NB4 (cell line): ENCODE measurements around the gene HPS1.
A peak's percentile ranks its signal among the peaks of the same experiment; 100 is the strongest.

Experiments used
- DNase-seq: peaks from one replicate; pipeline ENCODE4 v3.0.0; 2010; ENCODE audit warnings: low read depth
- H3K4me3 ChIP-seq: one replicate; pipeline ENCODE4 v1.5.1; 2011; ENCODE audit warnings: mild to moderate bottlenecking, low read depth, low read length, moderate library complexity
- MYC ChIP-seq: IDR thresholded peaks from 2 replicates; pipeline ENCODE4 v1.6.1; 2011; ENCODE audit warnings: low read depth, low read length
- POLR2A ChIP-seq: IDR thresholded peaks from 2 replicates; pipeline ENCODE4 v1.6.1; 2011; ENCODE audit warnings: mild to moderate bottlenecking; ENCODE audit not compliant: insufficient read length; ENCODE audit errors: extremely low read depth
- TF ChIP-seq, protein P1 (sequence below): IDR thresholded peaks from one replicate; pipeline ENCODE4 v1.5.1; 2012; ENCODE audit warnings: low read depth, low read length
- TF ChIP-seq, protein P2 (sequence below): IDR thresholded peaks from 2 replicates; pipeline ENCODE4 v1.6.1; 2011; ENCODE audit warnings: low read depth, low read length

HPS1 gene

DNA sequence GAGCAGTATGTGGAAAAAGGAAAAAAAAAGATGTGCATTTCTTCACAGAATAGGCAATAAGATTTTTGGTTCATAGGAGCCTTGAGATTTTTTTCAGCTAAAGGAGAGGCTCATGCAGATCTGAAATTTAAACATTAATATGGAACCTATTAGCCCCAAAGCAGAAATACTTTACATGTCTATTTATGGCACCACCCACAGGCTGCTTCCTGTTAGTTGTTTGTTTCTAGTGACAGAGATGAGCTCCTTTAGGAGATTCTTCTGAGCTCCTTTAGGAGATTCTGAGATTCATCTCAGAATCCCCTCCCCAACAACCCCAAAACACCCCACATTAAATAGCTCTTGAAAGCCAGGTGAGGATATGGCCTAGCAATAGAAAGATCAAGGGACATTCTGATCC lies 27.9 kb upstream of the HPS1 start:
- DNase-seq: no peak
- TF ChIP-seq, protein P1, sequence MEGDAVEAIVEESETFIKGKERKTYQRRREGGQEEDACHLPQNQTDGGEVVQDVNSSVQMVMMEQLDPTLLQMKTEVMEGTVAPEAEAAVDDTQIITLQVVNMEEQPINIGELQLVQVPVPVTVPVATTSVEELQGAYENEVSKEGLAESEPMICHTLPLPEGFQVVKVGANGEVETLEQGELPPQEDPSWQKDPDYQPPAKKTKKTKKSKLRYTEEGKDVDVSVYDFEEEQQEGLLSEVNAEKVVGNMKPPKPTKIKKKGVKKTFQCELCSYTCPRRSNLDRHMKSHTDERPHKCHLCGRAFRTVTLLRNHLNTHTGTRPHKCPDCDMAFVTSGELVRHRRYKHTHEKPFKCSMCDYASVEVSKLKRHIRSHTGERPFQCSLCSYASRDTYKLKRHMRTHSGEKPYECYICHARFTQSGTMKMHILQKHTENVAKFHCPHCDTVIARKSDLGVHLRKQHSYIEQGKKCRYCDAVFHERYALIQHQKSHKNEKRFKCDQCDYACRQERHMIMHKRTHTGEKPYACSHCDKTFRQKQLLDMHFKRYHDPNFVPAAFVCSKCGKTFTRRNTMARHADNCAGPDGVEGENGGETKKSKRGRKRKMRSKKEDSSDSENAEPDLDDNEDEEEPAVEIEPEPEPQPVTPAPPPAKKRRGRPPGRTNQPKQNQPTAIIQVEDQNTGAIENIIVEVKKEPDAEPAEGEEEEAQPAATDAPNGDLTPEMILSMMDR: no peak
- TF ChIP-seq, protein P2, sequence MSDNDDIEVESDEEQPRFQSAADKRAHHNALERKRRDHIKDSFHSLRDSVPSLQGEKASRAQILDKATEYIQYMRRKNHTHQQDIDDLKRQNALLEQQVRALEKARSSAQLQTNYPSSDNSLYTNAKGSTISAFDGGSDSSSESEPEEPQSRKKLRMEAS: no peak
- TF ChIP-seq POLR2A: no peak
- H3K4me3 ChIP-seq: no peak overlapping the region

DNA sequence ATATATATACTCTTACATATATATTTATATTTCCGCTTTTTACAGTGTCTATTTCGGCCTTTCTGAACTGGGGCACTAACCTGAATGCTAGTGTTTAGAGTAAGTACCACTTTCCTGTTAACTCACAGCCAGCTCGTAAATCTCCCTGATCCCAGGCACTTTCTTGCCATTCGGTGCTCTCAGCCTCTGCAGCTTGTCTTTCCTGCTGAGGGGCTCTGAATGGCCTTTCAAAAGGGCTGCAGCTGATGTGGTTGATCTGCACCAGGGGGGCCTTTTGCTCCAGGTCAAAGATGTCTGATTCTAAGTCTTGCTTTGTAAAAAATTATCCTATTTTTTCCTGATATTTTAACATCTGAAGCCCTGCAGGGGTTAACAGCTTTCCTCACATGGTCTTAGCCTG lies 25.5 kb upstream of the HPS1 start:
- TF ChIP-seq MYC (no peak), POLR2A (no peak)
- TF ChIP-seq, protein P1: no peak
- TF ChIP-seq, protein P2: no peak
- no peak overlapping the region for H3K4me3 ChIP-seq
- no peak for DNase-seq

DNA sequence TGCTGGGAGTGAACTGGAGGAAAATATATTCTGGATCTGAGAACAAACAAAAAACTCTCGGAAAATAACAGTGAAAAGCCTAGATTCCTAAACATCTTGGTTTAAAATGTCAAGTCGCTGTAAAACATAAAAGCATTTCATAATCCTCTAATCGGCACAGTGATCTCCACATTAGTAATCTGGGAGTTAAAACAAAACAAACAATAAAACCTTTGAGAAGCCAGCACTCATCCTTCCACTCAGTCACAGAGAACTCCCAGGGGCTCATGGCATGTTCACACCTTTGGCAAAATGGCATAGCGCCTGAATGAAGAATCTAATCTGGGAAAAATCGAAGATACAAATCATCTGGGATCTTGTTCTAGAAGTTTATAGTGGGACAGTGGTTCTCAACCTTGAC lies 24.1 kb upstream of the HPS1 start:
- no peak overlapping the region for H3K4me3 ChIP-seq
- DNase-seq: no peak
- TF ChIP-seq, protein P2: no peak

DNA sequence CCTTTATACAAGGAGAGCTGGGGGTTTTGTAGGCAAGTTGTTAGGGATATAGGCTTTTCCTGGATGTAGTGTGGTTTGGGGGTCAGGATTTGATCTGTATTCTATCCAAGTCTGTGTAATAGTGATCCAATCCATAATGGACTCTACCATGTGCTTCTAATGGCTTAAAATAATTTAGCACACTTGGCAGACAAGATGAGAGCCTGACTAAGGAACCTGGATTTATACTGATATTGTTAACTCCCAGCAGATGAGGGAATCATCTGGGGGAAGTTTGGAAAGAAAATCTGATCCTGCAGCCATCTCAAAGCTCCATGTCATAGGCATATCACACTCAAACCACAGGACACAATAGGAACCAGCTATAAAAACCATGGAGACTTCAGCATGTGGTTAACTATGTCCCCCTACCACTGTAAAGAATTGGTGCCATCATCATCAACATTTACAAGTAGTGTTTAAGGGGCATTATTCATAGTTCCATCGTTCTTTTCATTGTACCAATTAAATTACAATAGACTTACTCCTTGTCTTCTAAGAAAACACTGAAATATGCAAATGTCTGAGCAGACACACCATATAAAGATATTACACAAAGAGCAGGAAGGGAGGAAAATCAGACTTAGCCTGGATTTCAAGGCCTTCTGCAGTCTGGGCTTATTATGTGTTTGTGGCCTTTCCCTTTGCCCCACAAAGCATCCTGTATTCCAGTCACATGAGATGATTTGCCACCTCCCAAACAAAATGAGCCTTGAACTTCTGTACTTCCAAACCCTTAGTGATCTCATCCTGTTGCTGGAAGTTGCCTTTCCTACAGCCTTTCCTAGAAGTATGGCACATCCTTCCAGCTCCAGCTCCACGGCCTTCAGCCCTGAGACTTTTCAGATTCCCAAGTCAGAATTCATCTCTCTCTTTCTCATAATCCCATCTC lies 22.5 kb upstream of the HPS1 start:
- TF ChIP-seq, protein P2: no peak
- TF ChIP-seq, protein P1: no peak
- TF ChIP-seq MYC (no peak), POLR2A (no peak)
- DNase-seq: no peak
- no peak overlapping the region for H3K4me3 ChIP-seq

DNA sequence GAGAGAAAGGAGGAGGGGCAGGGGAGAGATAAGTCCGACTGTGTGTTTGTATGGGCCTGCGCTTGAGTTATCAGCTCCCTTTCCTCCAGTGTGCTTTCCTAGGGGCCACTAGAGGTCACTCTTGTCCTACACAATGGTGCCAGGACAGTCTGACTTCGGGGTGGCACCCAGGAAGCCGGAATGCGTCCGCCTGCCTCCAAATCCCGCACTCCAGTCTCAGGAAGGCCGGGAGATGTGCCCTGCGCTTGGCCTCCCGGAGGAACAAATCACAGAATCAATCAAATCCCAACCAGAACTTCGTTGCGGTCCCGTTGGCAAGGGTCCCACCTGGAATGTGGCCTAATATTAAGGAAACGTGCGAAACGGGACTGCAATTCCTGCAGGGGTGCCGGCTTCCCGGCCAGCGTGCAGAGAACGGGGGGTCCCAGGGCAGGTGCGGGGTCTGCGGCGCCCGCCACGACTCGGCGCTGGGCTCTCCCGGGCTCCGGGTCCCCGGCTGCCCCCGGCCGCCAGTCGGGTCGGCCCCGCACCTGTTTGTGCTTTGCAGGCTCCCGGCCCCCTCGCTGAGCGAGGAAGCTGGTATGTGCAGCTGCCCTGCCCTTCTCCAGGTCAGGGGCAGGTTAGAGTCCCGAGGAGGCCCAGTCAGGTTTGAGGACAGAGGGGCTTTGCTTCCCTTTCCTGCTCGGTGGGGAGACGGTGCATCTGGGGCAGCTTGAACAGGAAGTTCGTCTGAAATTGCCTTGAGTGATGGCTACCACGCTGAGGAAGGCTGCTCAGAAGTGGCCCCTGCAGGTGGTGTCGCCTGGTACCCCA lies 21.0 kb upstream of the HPS1 start:
- peak overlapping the region; percentile 32 for H3K4me3 ChIP-seq
- DNase-seq: peak; percentile 86
- TF ChIP-seq, protein P2: peak; percentile 12; the same call in 1 of the 2 replicates
- TF ChIP-seq POLR2A: no peak
- no peak for TF ChIP-seq MYC
- TF ChIP-seq, protein P1: peak; percentile 85

DNA sequence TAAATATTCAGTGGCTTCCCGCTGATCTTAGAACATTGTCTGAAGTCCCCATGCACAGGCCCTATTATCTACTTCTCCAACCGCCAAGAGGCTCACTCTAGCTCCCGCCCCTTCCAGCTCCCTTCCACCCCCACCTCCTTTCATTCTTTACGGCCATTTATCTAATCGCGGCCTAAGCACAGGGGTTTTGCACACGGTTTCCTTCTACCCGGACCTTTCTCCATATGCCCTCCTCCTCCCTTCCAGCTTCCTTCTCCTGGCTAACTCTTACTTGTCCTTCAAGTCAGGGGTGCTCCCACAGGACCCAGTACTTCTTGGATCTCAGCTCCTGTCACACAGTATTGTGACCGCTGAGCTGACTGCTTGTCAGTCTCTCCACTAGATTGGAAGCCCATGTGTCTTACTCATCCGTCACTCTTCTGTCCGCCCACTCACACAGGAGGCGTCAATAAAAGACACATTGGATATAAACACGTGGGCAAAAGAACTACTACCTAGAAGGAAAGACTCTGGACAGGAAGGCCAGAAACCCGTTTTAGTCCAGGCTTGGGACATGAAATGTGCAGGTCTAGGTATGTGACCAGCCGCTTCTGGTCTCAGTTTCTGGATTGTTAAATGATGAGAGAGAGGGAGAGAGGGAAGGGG lies 20.2 kb upstream of the HPS1 start:
- no peak for DNase-seq
- TF ChIP-seq, protein P1: no peak
- TF ChIP-seq MYC: no peak
- TF ChIP-seq, protein P2: no peak
- TF ChIP-seq POLR2A: no peak

More for the DNA sequence above, 20.2 kb upstream of the HPS1 start:
- H3K4me3 ChIP-seq: no peak overlapping the region
